ENCODE data around the gene MC3R.
A peak's percentile ranks its signal among the peaks of the same experiment; 100 is the strongest.

Gene MC3R

GRCh38 chr20:56274156-56274555, 25.6 kb downstream of the MC3R start:
- Histone ChIP-seq H3K9me3 (replicated peaks in 1 of 11) (peaks cover 29 to 63% (median 39%) of the 10 kb centered on the region in 11 experiments), H3K27ac (no peak overlapping the region), H3K4me2 (no peak overlapping the region), H3K4me1 (peaks cover 0 to 19% (median 13%) of the 10 kb centered on the region in 10 experiments; a peak in 14 of 20 replicates), H3K27me3 (no peaks in the 10 kb centered on the region), H3K9ac (no peak overlapping the region), H3K36me3 (no peaks in the 10 kb centered on the region), H3K4me3 (no peak overlapping the region), H4K20me1 (no peaks in the 10 kb centered on the region)
- TF ChIP-seq Cebpa-rat (IDR thresholded peaks at IDR 0.05): no peak

- H4K20me1 ChIP-seq: no peaks in the 10 kb centered on the region
- peaks cover 22 to 55% (median 33%) of the 10 kb centered on the region in 11 experiments for H3K9me3 ChIP-seq (replicated peaks in 1 of 11)
Observed at GRCh38 chr20:56278196-56278595, 29.7 kb downstream of the MC3R start.

DNA sequence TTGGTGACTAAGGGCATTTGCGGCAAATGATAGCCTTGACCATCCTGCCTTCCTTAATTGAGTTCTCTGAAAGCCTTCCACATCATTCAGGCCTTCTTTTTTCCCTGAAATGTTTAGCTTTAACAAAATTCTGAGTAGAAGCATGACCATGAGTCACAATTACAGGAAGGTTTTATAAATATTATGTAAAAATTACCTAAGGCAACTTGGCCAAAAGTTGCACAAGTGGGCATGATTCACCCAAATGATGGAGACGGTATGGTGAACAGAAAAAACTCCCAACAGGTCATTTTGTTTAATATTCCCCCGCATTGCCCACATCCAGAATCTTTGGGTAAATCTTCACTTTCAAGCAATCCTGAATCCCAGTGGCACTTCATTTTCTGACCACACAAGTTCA, 37.0 kb downstream of the MC3R start:
- Histone ChIP-seq H3K4me3 (no peak overlapping the region), H3K9ac (no peak overlapping the region), H3K27me3 (no peaks in the 10 kb centered on the region), H3K36me3 (no peaks in the 10 kb centered on the region), H3K4me2 (no peak overlapping the region; a peak in 1 of 22 replicates), H3K27ac (no peak overlapping the region), H3K4me1 (no peaks in the 10 kb centered on the region), H3K9me3 (replicated peaks in 1 of 11) (peaks cover 0 to 10% (median 7%) of the 10 kb centered on the region in 11 experiments; a peak in 7 of 22 replicates), H4K20me1 (no peaks in the 10 kb centered on the region)
- TF ChIP-seq Cebpa-rat (IDR thresholded peaks at IDR 0.05): no peak

More at GRCh38 chr20:56278196-56278595, 29.7 kb downstream of the MC3R start:
- no peak for TF ChIP-seq Cebpa-rat (IDR thresholded peaks at IDR 0.05)
- Histone ChIP-seq H3K9ac (no peak overlapping the region), H3K27ac (peak overlapping the region in 8 of 11 experiments; percentile 46 to 68 (median 58); a peak in 16 of 22 replicates), H3K27me3 (no peaks in the 10 kb centered on the region), H3K36me3 (no peaks in the 10 kb centered on the region), H3K4me2 (peak overlapping the region in 8 of 11 experiments; percentile 2 to 62 (median 34); a peak in 10 of 22 replicates), H3K4me1 (peaks cover 0 to 19% (median 13%) of the 10 kb centered on the region in 10 experiments; a peak in 14 of 20 replicates), H3K4me3 (no peak overlapping the region)

DNA sequence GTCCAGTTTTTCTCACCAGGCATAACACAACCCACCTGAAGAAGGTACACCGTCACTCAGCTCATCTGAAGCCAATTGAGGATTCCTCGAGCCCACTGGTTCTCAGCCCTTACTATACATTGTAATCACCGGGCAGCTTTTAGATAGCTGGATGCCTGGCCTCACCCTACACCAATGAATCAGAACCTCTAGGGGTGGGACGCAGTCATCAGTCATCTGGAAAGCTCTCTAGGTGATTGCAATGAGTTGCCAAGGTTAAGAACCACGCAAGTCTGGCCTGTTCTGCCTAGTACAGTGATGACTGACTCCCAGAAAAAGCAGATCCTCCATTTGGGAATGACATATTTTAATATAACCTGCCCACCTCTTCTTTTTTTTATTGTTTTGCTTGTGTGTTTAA, 41.1 kb downstream of the MC3R start:
- Histone ChIP-seq H4K20me1 (no peaks in the 10 kb centered on the region), H3K27me3 (no peaks in the 10 kb centered on the region), H3K4me2 (no peak overlapping the region), H3K9me3 (replicated peaks in 1 of 11) (no peaks in the 10 kb centered on the region), H3K9ac (no peak overlapping the region), H3K27ac (no peak overlapping the region), H3K4me1 (no peaks in the 10 kb centered on the region), H3K4me3 (no peak overlapping the region), H3K36me3 (no peaks in the 10 kb centered on the region)
- no peak for TF ChIP-seq Cebpa-rat (IDR thresholded peaks at IDR 0.05)

- Histone ChIP-seq H3K4me1 (no peaks in the 10 kb centered on the region), H3K9ac (no peak overlapping the region), H4K20me1 (no peaks in the 10 kb centered on the region), H3K27ac (no peak overlapping the region), H3K4me3 (no peak overlapping the region), H3K9me3 (replicated peaks in 1 of 11) (no peaks in the 10 kb centered on the region), H3K27me3 (no peaks in the 10 kb centered on the region), H3K36me3 (no peaks in the 10 kb centered on the region), H3K4me2 (no peak overlapping the region)
- no peak for TF ChIP-seq Cebpa-rat (IDR thresholded peaks at IDR 0.05)
Observed at GRCh38 chr20:56299362-56299761, 50.8 kb downstream of the MC3R start.
